Keratinocyte (primary cell): ENCODE data around the gene LTF. TPM values are rescaled to one million over a fixed set of nuclear protein-coding genes. Genes with fewer than 3 reads are reported as not detected.

Experiments
- DNase-seq: peaks from one replicate; pipeline ENCODE4 v3.0.0-alpha.2; 2011; ENCODE audit warnings: low read depth, missing footprints, low spot score
- FAIRE-seq: peaks from 2 replicates; lab custom pipeline; 2011; peaks lifted over from hg19 to GRCh38; lab: Jason Lieb, UNC
- H2AFZ ChIP-seq: 2 replicates; pipeline ENCODE4 v1.6.0; 2012; ENCODE audit warnings: low read length, control low read depth, inconsistent platforms; ENCODE audit not compliant: control insufficient read depth
- H3K27ac ChIP-seq: 2 replicates; pipeline ENCODE4 v1.5.1; 2011; ENCODE audit warnings: low read length; ENCODE audit not compliant: control insufficient read depth, insufficient read depth
- H3K27me3 ChIP-seq: 3 replicates; pipeline ENCODE4 v1.6.0; 2011; ENCODE audit warnings: low read length; ENCODE audit not compliant: control insufficient read depth, insufficient read depth; ENCODE audit errors: extremely low read depth
- H3K36me3 ChIP-seq, 2 experiments: 2 replicates in 1 of 2; 3 replicates in 1 of 2; pipeline ENCODE4 v1.5.1; 2011; ENCODE audit warnings: low read length in 2 of 2, mild to moderate bottlenecking in 1 of 2; ENCODE audit not compliant: control insufficient read depth in 2 of 2, insufficient read depth in 2 of 2; ENCODE audit errors: extremely low read depth in 1 of 2
- H3K4me1 ChIP-seq: 3 replicates; pipeline ENCODE4 v1.5.1; 2011; ENCODE audit warnings: low read length; ENCODE audit not compliant: control insufficient read depth, insufficient read depth; ENCODE audit errors: extremely low read depth
- H3K4me2 ChIP-seq: 3 replicates; pipeline ENCODE4 v1.6.0; 2011; ENCODE audit warnings: low read depth, low read length; ENCODE audit not compliant: control insufficient read depth, insufficient read depth; ENCODE audit errors: extremely low read depth
- H3K4me3 ChIP-seq, 3 experiments: fragments of 200-600 bp in 1 of 3; sonication (generic) in 1 of 3; 2 replicates in 2 of 3; 3 replicates in 1 of 3; pipeline ENCODE4 v1.5.1; 2011 to 2016; ENCODE audit warnings: low read length in 3 of 3, mild to moderate bottlenecking in 3 of 3, control low read depth in 2 of 3, inconsistent platforms in 1 of 3, low read depth in 1 of 3, mixed read lengths in 1 of 3, mixed run types in 1 of 3, moderate library complexity in 1 of 3; ENCODE audit not compliant: control insufficient read depth in 2 of 3, insufficient read depth in 2 of 3; ENCODE audit errors: extremely low read depth in 1 of 3
- H3K79me2 ChIP-seq: 2 replicates; pipeline ENCODE4 v1.6.0; 2012; ENCODE audit warnings: low read length; ENCODE audit not compliant: control insufficient read depth, insufficient read depth
- H3K9ac ChIP-seq: 3 replicates; pipeline ENCODE4 v1.6.0; 2011; ENCODE audit warnings: low read length; ENCODE audit not compliant: control insufficient read depth, insufficient read depth; ENCODE audit errors: extremely low read depth
- H3K9me1 ChIP-seq: 3 replicates; pipeline ENCODE4 v1.6.0; 2011; ENCODE audit warnings: low read length; ENCODE audit not compliant: control insufficient read depth, insufficient read depth; ENCODE audit errors: extremely low read depth
- H3K9me3 ChIP-seq: 2 replicates; pipeline ENCODE4 v1.5.1; 2012; ENCODE audit warnings: low read depth, low read length; ENCODE audit not compliant: control insufficient read depth
- H4K20me1 ChIP-seq: 3 replicates; pipeline ENCODE4 v1.6.0; 2011; ENCODE audit warnings: low read length; ENCODE audit not compliant: control insufficient read depth, insufficient read depth; ENCODE audit errors: extremely low read depth
- CTCF ChIP-seq, 3 experiments: IDR thresholded peaks in 1 of 3; conservative IDR thresholded peaks in 1 of 3; optimal IDR thresholded peaks in 1 of 3; 2 replicates in 2 of 3; 3 replicates in 1 of 3; pipeline versions ENCODE3 to v1.5.1; 2011; ENCODE audit warnings: low read length in 3 of 3, mild to moderate bottlenecking in 3 of 3, moderate library complexity in 2 of 3, control low read depth in 1 of 3, inconsistent platforms in 1 of 3; ENCODE audit not compliant: insufficient read depth in 2 of 3; ENCODE audit errors: extremely low read depth in 1 of 3
- EZH2 ChIP-seq: IDR thresholded peaks from one replicate; pipeline ENCODE4 v1.6.1; 2012; ENCODE audit warnings: inconsistent platforms, mild to moderate bottlenecking, low read length, moderate library complexity
- dilution Hi-C: fragments of 300-500 bp; cut with MboI; formaldehyde crosslinking; loops from one replicate; pipeline ENCODE4 v1.7.0; 2020; ENCODE audit warnings: low sequenced_read_pairs; ENCODE audit not compliant: extremely low pct_ligation_motif_present
- polyA plus RNA-seq, 5 experiments: library from polyadenylated mRNA; depleted of rRNA in 3 of 5; stranded (reverse) in 3 of 5; stranded (forward) in 1 of 5; unstranded in 1 of 5; fragments of >200 nt; gene quantifications; 1 replicate in 1 of 5; 2 replicates in 3 of 5; 3 replicates in 1 of 5; pipeline versions ENCODE4 v1.2.1 to v1.2.3, GENCODE V29; 2011 to 2012; ENCODE audit warnings: missing spikeins in 2 of 5, low read depth in 1 of 5, low replicate concordance in 1 of 5

The LTF gene
- polyA plus RNA-seq, 1 donor (not counting 4 experiments of a cell fraction or from before 2014, with no cell fraction given), result not detected

- Histone ChIP-seq H3K79me2 (no peaks in the 10 kb centered on the region), H3K4me1 (no peaks in the 10 kb centered on the region), H3K4me3 (no peak overlapping the region), H3K4me2 (no peak overlapping the region), H3K27ac (no peak overlapping the region), H3K27me3 (peaks cover 37% of the 10 kb centered on the region), H4K20me1 (no peaks in the 10 kb centered on the region), H3K36me3 (no peaks in the 10 kb centered on the region), H3K9me1 (no peaks in the 10 kb centered on the region), H3K9me3 (no peaks in the 10 kb centered on the region), H2AFZ (no peak overlapping the region), H3K9ac (no peak overlapping the region)
- TF ChIP-seq EZH2 (no peak), CTCF (optimal IDR thresholded peaks at IDR 0.05 in 1 of 3, IDR thresholded peaks at IDR 0.05 in 1 of 3, conservative IDR thresholded peaks at IDR 0.05 in 1 of 3; ENCODE audit: extremely low read depth in 1 of 3, insufficient read depth in 2 of 3, low read length in 3 of 3) (no peak)
- DNase-seq, result no peak
- dilution Hi-C loops, result no loop called here
- FAIRE-seq, result no peak
These were observed 453 bp upstream of the LTF start for GRCh38 chr3:46465196-46465520.

- H3K4me2 ChIP-seq, result no peak overlapping the region
- no peak overlapping the region for H2AFZ ChIP-seq
- H3K27me3 ChIP-seq, result peaks cover 42% of the 10 kb centered on the region
- FAIRE-seq, result no peak
- H3K4me1 ChIP-seq, result no peaks in the 10 kb centered on the region
- H3K36me3 ChIP-seq, result no peaks in the 10 kb centered on the region
- no peak overlapping the region for H3K4me3 ChIP-seq
- DNase-seq, result no peak
- H3K27ac ChIP-seq, result no peak overlapping the region
- dilution Hi-C loops, result no loop called here
- no peak overlapping the region for H3K9ac ChIP-seq
- TF ChIP-seq CTCF (optimal IDR thresholded peaks at IDR 0.05 in 1 of 3, IDR thresholded peaks at IDR 0.05 in 1 of 3, conservative IDR thresholded peaks at IDR 0.05 in 1 of 3; ENCODE audit: extremely low read depth in 1 of 3, insufficient read depth in 2 of 3, low read length in 3 of 3), result no peak
- TF ChIP-seq EZH2, result no peak
- no peaks in the 10 kb centered on the region for H3K9me1 ChIP-seq
- no peaks in the 10 kb centered on the region for H3K79me2 ChIP-seq
- H4K20me1 ChIP-seq, result no peaks in the 10 kb centered on the region
- H3K9me3 ChIP-seq, result no peaks in the 10 kb centered on the region
These were observed 850 bp downstream of the LTF start for GRCh38 chr3:46463868-46464241.
